Calu3 (cell line): ENCODE measurements around the gene KIF21B. TPM values are rescaled to one million over a fixed set of nuclear protein-coding genes. Genes with fewer than 3 reads are reported as not detected.

Source experiments
- BruUV-seq: library from RNA; stranded (reverse); fragments of 400-500 nt; replicated peaks from 2 replicates; lab custom pipeline; 2021; lab: Mats Ljungman, UMichigan
- CTCF ChIA-PET: fragments of 300-600 bp; sonication (Branson Sonifier 250); formaldehyde crosslinking; loops from one replicate; lab custom pipeline; 2022; ENCODE audit warnings: antibody characterized with exemption; lab: Charles Lee
- DNase-seq: peaks from one replicate; pipeline ENCODE4 v3.0.0; 2022
- H3K27ac Mint-ChIP-seq: one replicate; pipeline ENCODE4 v1.8.0; 2022; ENCODE audit warnings: mixed read lengths; ENCODE audit not compliant: unreplicated experiment
- H3K27me3 Mint-ChIP-seq: one replicate; pipeline ENCODE4 v1.8.0; 2022; ENCODE audit warnings: mixed read lengths; ENCODE audit not compliant: unreplicated experiment
- H3K36me3 Mint-ChIP-seq: one replicate; pipeline ENCODE4 v1.8.0; 2022; ENCODE audit warnings: mild to moderate bottlenecking, moderate library complexity, mixed read lengths; ENCODE audit not compliant: insufficient read depth, unreplicated experiment
- H3K4me1 Mint-ChIP-seq: one replicate; pipeline ENCODE4 v1.8.0; 2022; ENCODE audit warnings: mild to moderate bottlenecking, low read depth, mixed read lengths; ENCODE audit not compliant: unreplicated experiment
- H3K4me3 Mint-ChIP-seq: one replicate; pipeline ENCODE4 v1.8.0; 2022; ENCODE audit warnings: mild to moderate bottlenecking, low read depth, moderate library complexity, mixed read lengths; ENCODE audit not compliant: unreplicated experiment
- H3K9me3 Mint-ChIP-seq: one replicate; pipeline ENCODE4 v1.8.0; 2022; ENCODE audit warnings: low read depth, mixed read lengths; ENCODE audit not compliant: unreplicated experiment
- intact Hi-C: fragments of 100-400 bp; cut with micrococcal nuclease; formaldehyde crosslinking; loops from one replicate; pipeline ENCODE4 v1.10.0; 2022; ENCODE audit not compliant: unreplicated experiment
- total RNA-seq: library from RNA; stranded (reverse); gene quantifications from 2 replicates; pipeline ENCODE4 v1.2.3, GENCODE V29; 2022
- TF ChIP-seq, protein P1 (sequence below): fragments of 200-600 bp; IDR thresholded peaks from one replicate; pipeline ENCODE4 v1.8.0; 2022; ENCODE audit warnings: antibody characterized with exemption; ENCODE audit not compliant: unreplicated experiment

Gene KIF21B
- total RNA-seq, 1 experiment from 2014 or later = 6.7 TPM

DNA sequence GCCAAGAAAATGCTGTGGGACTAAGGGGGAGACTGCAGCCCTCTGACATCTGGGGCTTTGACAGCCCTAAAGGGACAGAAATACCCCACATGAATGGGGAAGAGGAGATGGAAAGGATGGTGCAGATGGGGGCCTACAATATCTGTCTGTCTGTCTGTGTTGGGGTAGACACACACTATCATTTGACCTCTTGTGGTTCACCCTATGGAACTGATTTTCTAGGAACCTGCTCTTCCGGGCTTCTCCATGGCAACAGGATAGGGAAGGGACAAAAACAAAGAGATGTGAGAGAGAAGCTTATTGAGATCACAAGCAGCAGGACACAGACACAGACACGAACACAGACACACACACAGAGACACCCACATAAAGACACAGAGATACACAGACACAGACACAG, 17.1 kb downstream of the KIF21B start:
- no peak overlapping the region for H3K27ac Mint-ChIP-seq
- intact Hi-C loops = no loop called here
- DNase-seq = no peak
- TF ChIP-seq, protein P1, sequence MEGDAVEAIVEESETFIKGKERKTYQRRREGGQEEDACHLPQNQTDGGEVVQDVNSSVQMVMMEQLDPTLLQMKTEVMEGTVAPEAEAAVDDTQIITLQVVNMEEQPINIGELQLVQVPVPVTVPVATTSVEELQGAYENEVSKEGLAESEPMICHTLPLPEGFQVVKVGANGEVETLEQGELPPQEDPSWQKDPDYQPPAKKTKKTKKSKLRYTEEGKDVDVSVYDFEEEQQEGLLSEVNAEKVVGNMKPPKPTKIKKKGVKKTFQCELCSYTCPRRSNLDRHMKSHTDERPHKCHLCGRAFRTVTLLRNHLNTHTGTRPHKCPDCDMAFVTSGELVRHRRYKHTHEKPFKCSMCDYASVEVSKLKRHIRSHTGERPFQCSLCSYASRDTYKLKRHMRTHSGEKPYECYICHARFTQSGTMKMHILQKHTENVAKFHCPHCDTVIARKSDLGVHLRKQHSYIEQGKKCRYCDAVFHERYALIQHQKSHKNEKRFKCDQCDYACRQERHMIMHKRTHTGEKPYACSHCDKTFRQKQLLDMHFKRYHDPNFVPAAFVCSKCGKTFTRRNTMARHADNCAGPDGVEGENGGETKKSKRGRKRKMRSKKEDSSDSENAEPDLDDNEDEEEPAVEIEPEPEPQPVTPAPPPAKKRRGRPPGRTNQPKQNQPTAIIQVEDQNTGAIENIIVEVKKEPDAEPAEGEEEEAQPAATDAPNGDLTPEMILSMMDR = no peak
- no peaks in the 10 kb centered on the region for H3K27me3 Mint-ChIP-seq
- no peaks in the 10 kb centered on the region for H3K4me1 Mint-ChIP-seq
- H3K36me3 Mint-ChIP-seq = no peaks in the 10 kb centered on the region
- H3K9me3 Mint-ChIP-seq = no peaks in the 10 kb centered on the region
- BruUV-seq = no TSS peak
- no peak overlapping the region for H3K4me3 Mint-ChIP-seq
- CTCF ChIA-PET = interaction anchor here (1.1 to 1.3 kb wide), 2 partner anchors 9 kb away, joined by 3 to 4 read pairs; no protein-coding TSS in a partner anchor

DNA sequence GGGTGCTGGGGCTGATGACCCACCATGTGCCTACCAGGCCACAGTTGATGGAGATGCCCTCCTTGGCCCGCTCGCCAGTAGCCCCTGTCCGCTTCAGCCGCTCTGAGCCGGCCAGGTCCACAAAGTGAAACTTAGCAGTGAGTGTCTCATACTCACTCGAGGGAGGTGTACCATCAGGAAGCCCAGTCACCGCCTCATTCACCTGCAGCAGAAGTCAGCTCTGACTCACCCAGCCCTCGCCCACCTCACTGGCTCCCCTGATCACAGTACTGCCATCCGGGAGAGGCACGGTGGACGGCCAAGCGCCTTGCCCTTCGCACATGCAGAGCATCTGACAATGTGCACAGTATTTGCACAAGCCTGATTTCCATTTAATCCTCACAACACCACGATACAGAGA, 18.8 kb downstream of the KIF21B start:
- TF ChIP-seq, protein P1 = no peak
- no peak overlapping the region for H3K4me3 Mint-ChIP-seq
- H3K27me3 Mint-ChIP-seq = no peaks in the 10 kb centered on the region
- intact Hi-C loops = no loop called here
- no peaks in the 10 kb centered on the region for H3K9me3 Mint-ChIP-seq
- no peak for DNase-seq
- no TSS peak for BruUV-seq
- H3K27ac Mint-ChIP-seq = no peak overlapping the region
- H3K36me3 Mint-ChIP-seq = no peaks in the 10 kb centered on the region
- H3K4me1 Mint-ChIP-seq = no peaks in the 10 kb centered on the region
- CTCF ChIA-PET = no interaction called here

DNA sequence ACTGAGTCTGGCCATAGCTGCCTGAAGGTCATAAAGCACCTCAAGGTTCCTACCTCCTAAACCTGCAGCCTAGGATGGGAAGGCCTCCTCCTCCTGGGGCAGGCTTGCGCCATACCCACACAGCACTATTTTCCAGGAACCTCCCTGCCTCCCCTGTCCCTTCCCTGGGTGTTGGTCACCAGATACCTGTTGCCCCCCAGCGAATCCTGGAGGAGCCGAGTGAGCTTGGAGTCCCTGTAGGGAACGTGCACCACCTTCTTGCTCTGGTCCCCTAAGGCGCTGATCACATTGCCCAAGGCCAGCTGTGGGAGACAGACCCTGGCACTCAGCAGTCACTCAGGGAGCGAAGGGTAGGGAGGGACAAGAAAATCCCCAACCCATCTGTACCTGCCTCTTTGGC, 19.4 kb downstream of the KIF21B start:
- intact Hi-C loops = no loop called here
- Mint-ChIP-seq H3K4me1 (no peaks in the 10 kb centered on the region), H3K9me3 (no peaks in the 10 kb centered on the region), H3K27ac (no peak overlapping the region), H3K36me3 (no peaks in the 10 kb centered on the region), H3K4me3 (no peak overlapping the region), H3K27me3 (no peaks in the 10 kb centered on the region)
- CTCF ChIA-PET = no interaction called here
- BruUV-seq = no TSS peak
- no peak for DNase-seq
- TF ChIP-seq, protein P1 = no peak

DNA sequence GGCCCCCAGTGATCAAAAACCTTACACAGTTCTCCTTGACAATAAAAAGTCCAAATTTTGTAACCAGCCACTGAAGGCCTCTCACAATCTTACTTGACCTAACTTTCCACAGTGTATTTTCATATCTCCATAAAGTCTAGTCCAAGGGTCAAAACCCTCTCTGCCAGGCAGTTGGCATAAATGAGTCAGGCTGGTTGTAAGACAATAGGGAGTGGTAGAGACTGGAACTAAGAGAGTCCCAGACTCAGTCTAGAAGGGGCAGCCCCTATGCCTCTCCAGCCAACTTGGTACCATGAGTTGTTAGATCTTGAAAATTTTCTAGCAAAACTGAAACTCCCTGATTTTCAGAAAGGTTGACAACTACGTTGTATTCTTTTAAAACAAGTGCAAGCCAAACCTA, 21.0 kb downstream of the KIF21B start:
- BruUV-seq = no TSS peak
- Mint-ChIP-seq H3K27ac (no peak overlapping the region), H3K36me3 (no peaks in the 10 kb centered on the region), H3K27me3 (no peaks in the 10 kb centered on the region), H3K9me3 (no peaks in the 10 kb centered on the region), H3K4me3 (no peak overlapping the region), H3K4me1 (no peaks in the 10 kb centered on the region)
- DNase-seq = no peak
- intact Hi-C loops = no loop called here
- CTCF ChIA-PET = interaction anchor here (1.1 kb wide), 1 partner anchor 8 kb away, joined by 3 read pairs; no protein-coding TSS in a partner anchor
- TF ChIP-seq, protein P1 = no peak
